ENCODE data around the gene LRMDA.

GRCh38 chr10:75754096-75754831 lies 322.8 kb downstream of the LRMDA start:
- TF ChIP-seq, protein P1, sequence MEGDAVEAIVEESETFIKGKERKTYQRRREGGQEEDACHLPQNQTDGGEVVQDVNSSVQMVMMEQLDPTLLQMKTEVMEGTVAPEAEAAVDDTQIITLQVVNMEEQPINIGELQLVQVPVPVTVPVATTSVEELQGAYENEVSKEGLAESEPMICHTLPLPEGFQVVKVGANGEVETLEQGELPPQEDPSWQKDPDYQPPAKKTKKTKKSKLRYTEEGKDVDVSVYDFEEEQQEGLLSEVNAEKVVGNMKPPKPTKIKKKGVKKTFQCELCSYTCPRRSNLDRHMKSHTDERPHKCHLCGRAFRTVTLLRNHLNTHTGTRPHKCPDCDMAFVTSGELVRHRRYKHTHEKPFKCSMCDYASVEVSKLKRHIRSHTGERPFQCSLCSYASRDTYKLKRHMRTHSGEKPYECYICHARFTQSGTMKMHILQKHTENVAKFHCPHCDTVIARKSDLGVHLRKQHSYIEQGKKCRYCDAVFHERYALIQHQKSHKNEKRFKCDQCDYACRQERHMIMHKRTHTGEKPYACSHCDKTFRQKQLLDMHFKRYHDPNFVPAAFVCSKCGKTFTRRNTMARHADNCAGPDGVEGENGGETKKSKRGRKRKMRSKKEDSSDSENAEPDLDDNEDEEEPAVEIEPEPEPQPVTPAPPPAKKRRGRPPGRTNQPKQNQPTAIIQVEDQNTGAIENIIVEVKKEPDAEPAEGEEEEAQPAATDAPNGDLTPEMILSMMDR (conservative IDR thresholded peaks at IDR 0.05; ENCODE audit: low read depth, low read length) = no peak
- TF ChIP-seq EZH2phosphoT487 (IDR thresholded peaks at IDR 0.05; ENCODE audit: borderline replicate concordance, low read length) = no peak
